Measurements from ENCODE around the gene C4orf50.

The C4orf50 gene

GRCh38 chr4:5990446-5991160 lies 27.6 kb downstream of the C4orf50 start:
- no peaks in the 10 kb centered on the region for H3K9me3 ChIP-seq
- no peaks in the 10 kb centered on the region for H3K4me1 ChIP-seq
- no peak for DNase-seq (ENCODE audit: low spot score in 2 of 2)
- in situ Hi-C loops (cut with MboI; ENCODE audit: low sequenced_read_pairs), result no loop called here
- H3K4me3 ChIP-seq, result no peak overlapping the region
- H3K27me3 ChIP-seq (ENCODE audit: low read depth), result peaks cover 12% of the 10 kb centered on the region
- no peaks in the 10 kb centered on the region for H3K36me3 ChIP-seq (replicated peaks)

- no peaks in the 10 kb centered on the region for H3K4me1 ChIP-seq
- no peaks in the 10 kb centered on the region for H3K9me3 ChIP-seq
- in situ Hi-C loops (cut with MboI; ENCODE audit: low sequenced_read_pairs), result no loop called here
- no peak overlapping the region for H3K4me3 ChIP-seq
- peak in 1 of 2 experiments; percentile 1 for DNase-seq (ENCODE audit: low spot score in 2 of 2)
- peaks cover 12% of the 10 kb centered on the region for H3K27me3 ChIP-seq (ENCODE audit: low read depth)
- H3K36me3 ChIP-seq (replicated peaks), result no peaks in the 10 kb centered on the region
Measured at GRCh38 chr4:5989236-5990225, 28.7 kb downstream of the C4orf50 start.

GRCh38 chr4:5988086-5988845 lies 30.0 kb downstream of the C4orf50 start:
- in situ Hi-C loops (cut with MboI; ENCODE audit: low sequenced_read_pairs), result no loop called here
- no peak for DNase-seq (ENCODE audit: low spot score in 2 of 2)

GRCh38 chr4:5984843-5985242 lies 33.4 kb downstream of the C4orf50 start:
- Histone ChIP-seq H3K36me3 (replicated peaks) (no peaks in the 10 kb centered on the region), H3K4me3 (no peak overlapping the region), H3K9me3 (no peaks in the 10 kb centered on the region), H3K27me3 (ENCODE audit: low read depth) (peaks cover 10% of the 10 kb centered on the region), H3K4me1 (no peaks in the 10 kb centered on the region)
- no peak for DNase-seq (ENCODE audit: low spot score in 2 of 2)
- in situ Hi-C loops (cut with MboI; ENCODE audit: low sequenced_read_pairs), result no loop called here

More at GRCh38 chr4:5988086-5988845, 30.0 kb downstream of the C4orf50 start:
- no peaks in the 10 kb centered on the region for H3K4me1 ChIP-seq
- peaks cover 12% of the 10 kb centered on the region for H3K27me3 ChIP-seq (ENCODE audit: low read depth)
- no peaks in the 10 kb centered on the region for H3K36me3 ChIP-seq (replicated peaks)
- no peak overlapping the region for H3K4me3 ChIP-seq
- no peaks in the 10 kb centered on the region for H3K9me3 ChIP-seq

GRCh38 chr4:5982156-5982973 lies 35.9 kb downstream of the C4orf50 start:
- Histone ChIP-seq H3K9me3 (no peaks in the 10 kb centered on the region), H3K4me1 (no peaks in the 10 kb centered on the region), H3K36me3 (replicated peaks) (no peaks in the 10 kb centered on the region), H3K4me3 (no peak overlapping the region), H3K27me3 (ENCODE audit: low read depth) (peaks cover 13% of the 10 kb centered on the region; the same call in 1 of the 2 replicates)
- no peak for DNase-seq (ENCODE audit: low spot score in 2 of 2)
- in situ Hi-C loops (cut with MboI; ENCODE audit: low sequenced_read_pairs), result no loop called here

GRCh38 chr4:5980436-5981155 lies 37.6 kb downstream of the C4orf50 start:
- Histone ChIP-seq H3K9me3 (no peaks in the 10 kb centered on the region), H3K4me3 (no peak overlapping the region), H3K4me1 (no peaks in the 10 kb centered on the region), H3K27me3 (ENCODE audit: low read depth) (peaks cover 13% of the 10 kb centered on the region; the same call in 1 of the 2 replicates), H3K36me3 (replicated peaks) (no peaks in the 10 kb centered on the region)
- DNase-seq (ENCODE audit: low spot score in 2 of 2), result no peak
- in situ Hi-C loops (cut with MboI; ENCODE audit: low sequenced_read_pairs), result no loop called here

GRCh38 chr4:5979981-5980380 lies 38.2 kb downstream of the C4orf50 start:
- Histone ChIP-seq H3K4me1 (no peaks in the 10 kb centered on the region), H3K27me3 (ENCODE audit: low read depth) (peaks cover 13% of the 10 kb centered on the region; the same call in 1 of the 2 replicates), H3K4me3 (no peak overlapping the region), H3K9me3 (no peaks in the 10 kb centered on the region), H3K36me3 (replicated peaks) (no peaks in the 10 kb centered on the region)
- peak; percentile 11 to 73 for DNase-seq (ENCODE audit: low spot score in 2 of 2)
- in situ Hi-C loops (cut with MboI; ENCODE audit: low sequenced_read_pairs), result no loop called here

- H3K27me3 ChIP-seq (ENCODE audit: low read depth), result peaks cover 13% of the 10 kb centered on the region; the same call in 1 of the 2 replicates
- H3K4me3 ChIP-seq, result no peak overlapping the region
- in situ Hi-C loops (cut with MboI; ENCODE audit: low sequenced_read_pairs), result no loop called here
- DNase-seq (ENCODE audit: low spot score in 2 of 2), result no peak
- H3K9me3 ChIP-seq, result no peaks in the 10 kb centered on the region
- no peaks in the 10 kb centered on the region for H3K36me3 ChIP-seq (replicated peaks)
- H3K4me1 ChIP-seq, result no peaks in the 10 kb centered on the region
Measured at GRCh38 chr4:5976921-5977320, 41.3 kb downstream of the C4orf50 start.

- in situ Hi-C loops (cut with MboI; ENCODE audit: low sequenced_read_pairs), result no loop called here
- no peak overlapping the region for H3K4me3 ChIP-seq
- no peaks in the 10 kb centered on the region for H3K36me3 ChIP-seq (replicated peaks)
- H3K27me3 ChIP-seq (ENCODE audit: low read depth), result peaks cover 13% of the 10 kb centered on the region; the same call in 1 of the 2 replicates
- H3K9me3 ChIP-seq, result no peaks in the 10 kb centered on the region
- no peak for DNase-seq (ENCODE audit: low spot score in 2 of 2)
- no peaks in the 10 kb centered on the region for H3K4me1 ChIP-seq
Measured at GRCh38 chr4:5976431-5976830, 41.8 kb downstream of the C4orf50 start.

- in situ Hi-C loops (cut with MboI; ENCODE audit: low sequenced_read_pairs), result no loop called here
- no peak for DNase-seq (ENCODE audit: low spot score in 2 of 2)
- no peaks in the 10 kb centered on the region for H3K9me3 ChIP-seq
Measured at GRCh38 chr4:5974321-5974720, 43.9 kb downstream of the C4orf50 start.

GRCh38 chr4:5973486-5974220 lies 44.6 kb downstream of the C4orf50 start:
- DNase-seq (ENCODE audit: low spot score in 2 of 2), result no peak
- Histone ChIP-seq H3K9me3 (no peaks in the 10 kb centered on the region), H3K4me1 (no peaks in the 10 kb centered on the region), H3K36me3 (replicated peaks) (no peaks in the 10 kb centered on the region), H3K27me3 (ENCODE audit: low read depth) (peaks cover 10% of the 10 kb centered on the region; the same call in 1 of the 2 replicates), H3K4me3 (no peak overlapping the region)
- in situ Hi-C loops (cut with MboI; ENCODE audit: low sequenced_read_pairs), result no loop called here

More at GRCh38 chr4:5974321-5974720, 43.9 kb downstream of the C4orf50 start:
- H3K36me3 ChIP-seq (replicated peaks), result no peaks in the 10 kb centered on the region
- no peaks in the 10 kb centered on the region for H3K4me1 ChIP-seq
- peaks cover 13% of the 10 kb centered on the region; the same call in 1 of the 2 replicates for H3K27me3 ChIP-seq (ENCODE audit: low read depth)
- no peak overlapping the region for H3K4me3 ChIP-seq

GRCh38 chr4:5973033-5973432 lies 45.2 kb downstream of the C4orf50 start:
- H3K36me3 ChIP-seq (replicated peaks), result no peaks in the 10 kb centered on the region
- no peak overlapping the region for H3K4me3 ChIP-seq
- H3K4me1 ChIP-seq, result no peaks in the 10 kb centered on the region
- in situ Hi-C loops (cut with MboI; ENCODE audit: low sequenced_read_pairs), result no loop called here
- no peaks in the 10 kb centered on the region for H3K9me3 ChIP-seq
- H3K27me3 ChIP-seq (ENCODE audit: low read depth), result peaks cover 6% of the 10 kb centered on the region; the same call in 1 of the 2 replicates
- DNase-seq (ENCODE audit: low spot score in 2 of 2), result no peak
